ENCODE results near the gene ZNF593OS.
A peak's percentile ranks its signal among the peaks of the same experiment; 100 is the strongest.

ZNF593OS gene

GRCh38 chr1:26184086-26184485, 12.5 kb upstream of the ZNF593OS start:
- no peak for DNase-seq (ENCODE audit: low read depth)

- no peak for DNase-seq (ENCODE audit: low read depth)
Observed at GRCh38 chr1:26182383-26182696, 10.7 kb upstream of the ZNF593OS start.

DNA sequence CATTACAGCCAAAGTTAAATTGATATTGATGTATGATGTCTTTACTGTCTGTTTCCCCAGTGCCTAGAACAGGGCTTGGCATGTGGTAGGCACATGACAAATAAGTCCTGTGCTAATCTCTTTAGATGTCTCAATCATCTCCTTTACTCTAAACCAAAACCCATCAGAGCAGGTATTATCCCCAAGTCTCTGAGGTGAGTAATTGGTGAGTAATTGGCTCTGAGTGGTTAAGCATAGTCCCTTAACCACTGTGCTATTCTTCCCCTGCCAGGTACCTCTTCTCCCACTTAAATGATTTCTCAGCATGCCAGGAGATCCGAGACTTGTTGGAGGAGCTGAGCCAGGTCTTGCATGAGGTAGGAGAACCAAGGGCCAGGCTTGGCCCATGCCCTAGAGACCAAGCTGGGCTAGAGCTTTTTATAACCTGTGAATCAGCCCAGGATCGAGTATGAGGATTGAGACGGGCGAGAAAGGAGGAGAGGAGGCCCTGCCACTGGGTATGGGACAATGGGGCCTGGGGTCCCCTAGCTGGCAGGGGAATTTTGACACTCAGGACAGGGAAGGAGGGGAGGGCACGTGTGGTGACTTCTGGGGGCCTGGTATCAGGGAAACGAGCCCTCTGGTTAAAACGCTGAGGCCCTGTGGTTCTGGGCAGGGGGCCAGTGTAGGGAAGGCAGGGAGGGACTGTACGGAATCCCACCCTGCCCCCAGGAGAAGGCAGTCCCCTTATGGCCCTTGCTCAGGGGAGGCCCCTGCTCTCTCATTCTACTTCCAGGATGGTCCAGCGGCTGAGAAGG, 10.2 kb upstream of the ZNF593OS start:
- DNase-seq (ENCODE audit: low read depth), result no peak

DNA sequence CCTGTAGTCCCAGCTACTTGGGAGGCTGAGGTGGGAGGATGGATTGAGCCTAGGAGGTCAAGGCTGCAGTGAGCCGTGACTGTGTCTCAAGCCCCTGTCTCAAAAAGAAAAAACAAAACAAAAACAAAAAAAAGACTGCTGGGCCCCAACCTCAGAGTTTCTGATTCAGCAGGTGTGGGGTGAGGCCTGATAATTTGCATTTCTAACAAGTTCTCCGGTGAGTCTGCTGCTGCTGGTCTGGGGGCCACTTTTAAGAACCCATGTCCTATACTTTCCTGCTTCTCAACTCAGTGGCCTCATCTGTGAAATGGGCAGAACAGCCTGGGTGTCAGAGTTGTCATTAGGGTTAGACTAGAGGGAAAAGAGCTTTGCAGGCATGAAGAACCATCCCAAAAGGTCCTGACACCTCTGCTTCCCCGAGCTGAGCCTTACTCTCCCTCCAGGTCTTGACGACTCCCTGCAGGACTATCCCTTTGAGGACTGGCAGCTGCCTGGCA, 8.4 kb upstream of the ZNF593OS start:
- DNase-seq (ENCODE audit: low read depth), result no peak

- no peak for DNase-seq (ENCODE audit: low read depth)
Observed at GRCh38 chr1:26177182-26177684, 5.6 kb upstream of the ZNF593OS start, which contains the start of gene CNKSR1. Gene CNKSR1 (plus strand): TSS chr1:26177491. CDS start chr1:26177548, 57 bp downstream.

DNA sequence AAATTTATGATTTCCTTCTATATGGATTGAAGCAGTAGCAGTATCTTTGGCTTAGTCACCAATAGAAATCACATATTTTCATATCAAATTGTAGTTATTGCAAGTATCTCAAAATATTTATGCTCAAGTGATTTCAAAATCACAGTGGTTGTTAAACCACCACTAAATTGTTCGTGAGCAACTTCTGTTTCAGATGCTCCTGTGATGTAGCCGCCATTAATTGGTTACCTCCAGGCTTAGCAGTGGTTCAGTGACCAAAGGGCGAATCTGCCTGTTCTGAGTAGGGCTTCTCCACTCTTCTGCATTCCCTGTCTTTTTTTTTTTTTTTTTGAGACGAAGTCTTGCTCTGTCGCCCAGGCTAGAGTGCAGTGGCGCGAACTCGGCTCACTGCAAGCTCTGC, 3.7 kb upstream of the ZNF593OS start:
- DNase-seq (ENCODE audit: low read depth), result no peak

DNA sequence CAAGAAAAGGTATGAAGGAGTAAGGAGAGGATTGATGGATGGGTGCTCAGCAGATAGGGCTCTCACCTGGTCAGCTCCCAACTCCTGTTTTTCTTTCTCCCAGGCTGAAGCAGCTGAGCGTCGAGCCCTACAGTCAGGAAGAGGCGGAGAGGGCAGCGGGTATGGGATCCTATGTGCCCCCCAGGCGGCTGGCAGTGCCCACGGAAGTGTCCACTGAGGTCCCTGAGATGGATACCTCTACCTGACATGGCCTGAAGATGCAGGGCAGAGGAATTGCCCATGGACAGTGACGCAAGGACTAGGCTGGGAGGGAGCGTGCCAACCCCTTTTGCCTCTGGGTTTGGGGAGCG, 1.2 kb downstream of the ZNF593OS start:
- no peak for DNase-seq (ENCODE audit: low read depth)

DNA sequence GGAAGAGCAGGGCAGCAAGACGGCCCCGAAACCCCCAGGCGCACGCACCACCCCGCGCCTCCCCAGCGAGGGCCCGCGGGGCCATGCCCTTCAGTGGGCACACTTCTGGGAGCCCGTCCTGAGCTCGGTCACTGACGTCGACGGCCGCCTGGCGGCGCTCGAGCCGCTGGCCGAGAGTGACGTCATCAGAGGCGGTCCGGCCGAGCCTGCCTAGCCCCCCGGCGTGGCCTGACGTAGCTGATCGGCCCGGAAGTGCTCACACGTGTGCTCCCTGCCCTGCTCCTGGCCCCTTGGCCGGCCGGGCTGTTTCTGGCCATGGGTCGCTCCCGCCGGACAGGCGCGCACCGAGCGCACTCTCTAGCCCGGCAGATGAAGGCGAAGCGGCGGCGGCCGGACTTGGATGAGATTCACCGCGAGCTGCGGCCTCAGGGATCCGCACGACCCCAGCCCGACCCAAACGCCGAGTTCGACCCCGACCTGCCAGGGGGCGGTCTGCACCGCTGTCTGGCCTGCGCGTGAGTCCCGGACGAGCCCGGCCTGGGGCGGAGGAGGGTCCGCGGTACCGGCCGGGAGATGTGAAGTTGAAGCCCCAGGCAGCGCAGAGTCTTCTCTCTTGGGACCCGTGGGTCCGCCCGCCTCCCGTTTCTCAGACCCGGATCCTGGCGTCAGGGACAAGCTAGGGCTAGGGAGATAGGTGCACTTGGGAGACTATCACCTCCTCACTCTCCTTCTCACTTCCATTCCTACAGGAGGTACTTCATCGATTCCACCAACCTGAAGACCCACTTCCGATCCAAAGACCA, 1.8 kb downstream of the ZNF593OS start, which contains the start of gene ZNF593:
Gene ZNF593 (plus strand): TSS at position 240 of the 803 bp plus-strand sequence. CDS start 76 bp downstream, at position 316.
- DNase-seq (ENCODE audit: low read depth), result peak; percentile 79

DNA sequence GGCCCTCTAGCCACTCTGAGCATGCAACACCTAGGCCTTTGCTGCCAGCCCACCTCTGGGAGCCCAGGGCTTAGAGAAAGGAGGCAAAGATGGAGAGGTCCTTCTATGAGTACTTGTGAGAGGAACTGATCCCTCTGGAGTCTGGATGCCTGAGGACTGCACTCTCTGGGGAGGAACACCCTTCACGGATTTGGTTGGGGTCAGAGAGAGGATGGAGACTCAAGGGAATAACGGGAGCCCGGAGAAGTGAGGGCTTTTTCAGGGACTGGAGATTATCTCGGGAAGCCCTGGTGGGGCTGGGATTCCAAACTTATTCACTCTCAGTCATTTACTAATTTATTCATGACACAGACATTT, 2.5 kb downstream of the ZNF593OS start:
- no peak for DNase-seq (ENCODE audit: low read depth)

- DNase-seq (ENCODE audit: low read depth), result no peak
Observed at GRCh38 chr1:26168410-26169197, 3.0 kb downstream of the ZNF593OS start, which contains the start of gene C1orf232. Gene C1orf232 (minus strand): TSS chr1:26168963. CDS start chr1:26168499, 464 bp downstream.

DNA sequence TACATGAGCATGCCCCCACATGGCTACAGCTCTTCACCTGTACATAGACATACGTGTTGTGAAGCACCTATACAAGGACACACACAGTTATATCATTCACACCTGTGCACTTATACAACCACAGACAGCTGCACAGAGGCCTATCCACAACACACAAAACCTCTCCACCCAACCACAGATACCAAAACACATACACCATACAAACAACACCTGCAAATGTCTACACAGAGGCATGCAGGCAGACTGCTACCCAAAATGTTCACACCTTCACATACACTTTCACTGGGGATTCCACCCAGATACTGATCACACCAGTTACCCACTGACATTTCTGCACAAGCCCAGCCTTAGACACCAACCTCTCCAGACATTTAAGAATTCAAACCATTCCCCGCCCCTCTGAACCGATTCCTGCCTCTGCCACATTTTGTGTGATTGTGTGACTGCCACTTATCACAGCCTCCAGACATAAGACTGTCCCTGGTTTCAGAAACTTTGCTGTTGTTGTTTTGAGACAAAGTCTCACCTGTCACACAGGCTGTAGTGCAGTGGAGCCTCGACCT, 4.8 kb downstream of the ZNF593OS start:
- no peak for DNase-seq (ENCODE audit: low read depth)

DNA sequence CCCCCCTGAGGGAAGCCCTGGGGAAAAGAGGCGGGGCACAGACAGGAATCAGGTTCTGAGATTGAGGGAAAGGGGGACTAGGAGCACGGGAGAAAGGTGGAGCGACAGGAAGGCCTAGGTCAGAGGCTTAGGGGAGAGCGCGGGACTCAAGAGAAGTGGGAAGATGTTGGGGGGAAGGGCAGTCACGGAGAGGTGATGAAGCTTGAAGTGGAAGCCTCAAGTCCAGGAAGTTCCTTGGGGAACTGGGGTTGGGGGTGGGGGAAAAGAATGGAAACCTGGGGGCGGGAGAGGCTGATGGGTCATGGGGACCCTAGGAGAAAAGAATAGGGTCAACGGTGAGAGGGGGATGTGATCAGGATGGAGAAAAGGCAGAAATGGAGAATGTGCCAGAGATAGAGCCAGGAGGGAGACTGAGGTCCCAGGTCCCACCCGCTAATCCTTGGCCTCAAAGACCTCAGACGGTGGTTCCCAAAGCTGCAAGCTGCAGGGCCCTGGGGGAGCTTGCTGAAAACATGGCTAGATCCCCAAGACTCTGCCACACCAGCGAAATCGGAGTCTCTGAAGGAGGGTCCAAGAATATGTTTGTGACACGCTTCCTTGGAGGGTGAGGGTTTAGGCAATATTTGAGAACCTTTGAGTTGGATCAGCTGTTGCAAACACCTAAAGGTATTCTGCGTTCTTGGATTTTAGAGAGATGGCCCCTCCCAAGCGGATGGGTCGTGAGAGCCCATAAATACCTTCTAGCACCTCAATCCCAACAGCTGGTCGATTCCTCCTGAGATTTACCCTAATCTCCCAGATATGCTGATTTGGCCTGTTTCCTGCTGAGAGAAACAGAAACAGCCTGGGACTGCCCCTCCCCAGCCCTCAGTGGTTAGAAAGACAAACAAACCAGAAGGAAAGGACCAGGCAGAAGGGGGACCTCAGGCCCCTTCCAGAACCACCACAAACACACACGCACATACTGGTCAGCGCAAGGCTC, 6.5 kb downstream of the ZNF593OS start:
- DNase-seq (ENCODE audit: low read depth), result no peak

DNA sequence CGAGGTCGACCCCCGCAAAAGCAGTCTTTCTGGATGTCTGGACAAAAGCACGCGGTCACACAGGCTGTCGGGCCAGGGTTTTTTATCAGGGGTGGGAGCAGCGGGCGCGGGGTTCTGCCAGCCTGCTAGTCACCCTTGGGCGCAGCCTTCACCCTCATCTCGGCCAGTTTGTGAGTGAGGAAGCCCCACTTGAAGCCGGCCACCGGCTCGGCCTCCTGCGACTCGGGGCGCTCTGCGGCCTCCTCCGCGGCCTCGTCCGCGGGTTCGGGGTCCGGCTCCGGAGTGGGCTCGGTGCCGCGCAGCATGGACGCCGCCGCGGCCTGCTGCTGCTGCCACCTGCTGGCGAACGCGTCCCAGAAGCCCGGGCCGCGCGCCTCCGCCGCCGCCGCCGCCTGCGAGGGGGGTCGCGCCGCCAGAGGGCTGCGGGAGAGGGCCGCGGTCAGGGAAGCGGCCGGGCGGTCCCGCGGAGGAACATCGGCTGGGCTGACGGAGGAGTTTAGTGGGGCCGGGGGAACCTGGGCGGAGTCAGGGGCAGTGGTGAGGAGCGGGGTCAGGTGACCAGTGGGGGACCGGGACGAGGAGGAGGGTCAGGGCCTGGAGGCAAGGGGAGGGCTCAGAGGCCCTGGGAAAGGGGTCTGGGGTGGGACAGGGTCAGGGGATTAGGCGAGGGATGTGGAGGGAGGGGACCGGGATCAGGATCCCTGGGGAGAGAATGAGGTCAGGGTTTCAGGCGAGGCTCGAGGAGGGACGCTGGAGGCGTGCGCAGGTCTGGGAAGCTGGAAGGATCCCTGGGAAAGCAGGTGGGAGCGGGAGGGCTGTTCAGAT, 7.4 kb downstream of the ZNF593OS start:
- DNase-seq (ENCODE audit: low read depth), result no peak

- no peak for DNase-seq (ENCODE audit: low read depth)
Observed at GRCh38 chr1:26163684-26164035, 8.0 kb downstream of the ZNF593OS start.

DNA sequence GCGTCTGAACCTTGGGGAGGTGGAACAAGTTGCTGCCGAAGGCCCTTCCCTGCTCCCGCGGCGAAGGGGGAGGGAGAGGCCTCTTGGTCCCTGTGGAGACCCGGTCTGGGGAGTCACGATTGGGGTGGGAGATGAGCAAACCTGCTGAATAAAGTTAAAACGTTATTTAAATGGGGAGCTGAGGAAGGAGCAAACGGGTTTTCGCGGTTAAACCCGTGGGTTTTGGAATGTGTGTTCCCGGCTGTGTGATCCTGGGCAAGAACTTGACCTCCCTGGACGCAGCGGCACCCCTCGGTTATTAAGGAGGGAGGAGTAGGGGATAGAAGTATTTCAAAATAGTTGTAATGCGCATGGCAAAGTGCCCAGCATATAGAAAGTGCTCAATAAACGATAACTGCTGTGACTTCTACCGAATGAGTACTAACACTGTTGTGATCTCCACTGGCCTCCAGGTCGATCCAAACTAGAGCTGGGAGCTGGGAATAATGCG, 9.4 kb downstream of the ZNF593OS start:
- DNase-seq (ENCODE audit: low read depth), result no peak

DNA sequence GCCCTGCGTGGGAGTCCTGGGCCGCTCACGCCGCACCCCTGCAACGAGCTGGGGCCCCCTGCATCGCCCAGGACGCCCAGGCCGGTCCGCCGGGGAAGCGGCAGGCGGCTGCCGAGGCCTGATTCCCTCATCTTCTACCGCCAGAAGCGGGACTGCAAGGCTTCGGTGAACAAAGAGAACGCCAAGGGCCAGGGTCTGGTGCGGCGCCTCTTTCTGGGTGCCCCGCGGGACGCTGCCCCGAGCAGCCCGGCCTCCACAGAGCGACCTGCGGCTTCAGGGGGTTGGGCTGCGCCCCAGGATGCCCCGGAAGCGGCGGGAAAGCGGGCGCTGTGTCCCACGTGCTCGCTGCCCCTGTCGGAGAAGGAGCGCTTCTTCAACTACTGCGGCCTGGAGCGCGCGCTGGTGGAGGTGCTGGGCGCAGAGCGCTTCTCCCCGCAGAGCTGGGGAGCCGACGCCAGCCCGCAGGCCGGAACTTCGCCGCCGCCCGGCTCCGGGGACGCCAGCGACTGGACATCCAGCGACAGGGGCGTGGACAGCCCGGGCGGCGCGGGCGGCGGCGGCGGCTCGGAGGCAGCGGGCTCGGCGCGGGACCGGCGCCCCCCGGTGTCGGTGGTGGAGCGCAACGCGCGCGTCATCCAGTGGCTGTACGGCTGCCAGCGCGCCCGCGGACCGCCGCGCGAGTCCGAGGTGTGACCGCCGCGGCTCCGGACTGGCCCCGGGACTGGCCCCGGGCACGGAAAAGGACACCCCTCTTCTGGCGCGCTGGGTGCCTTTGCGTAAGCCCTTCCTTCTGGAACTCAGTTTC, 10.0 kb downstream of the ZNF593OS start:
- DNase-seq (ENCODE audit: low read depth), result no peak

DNA sequence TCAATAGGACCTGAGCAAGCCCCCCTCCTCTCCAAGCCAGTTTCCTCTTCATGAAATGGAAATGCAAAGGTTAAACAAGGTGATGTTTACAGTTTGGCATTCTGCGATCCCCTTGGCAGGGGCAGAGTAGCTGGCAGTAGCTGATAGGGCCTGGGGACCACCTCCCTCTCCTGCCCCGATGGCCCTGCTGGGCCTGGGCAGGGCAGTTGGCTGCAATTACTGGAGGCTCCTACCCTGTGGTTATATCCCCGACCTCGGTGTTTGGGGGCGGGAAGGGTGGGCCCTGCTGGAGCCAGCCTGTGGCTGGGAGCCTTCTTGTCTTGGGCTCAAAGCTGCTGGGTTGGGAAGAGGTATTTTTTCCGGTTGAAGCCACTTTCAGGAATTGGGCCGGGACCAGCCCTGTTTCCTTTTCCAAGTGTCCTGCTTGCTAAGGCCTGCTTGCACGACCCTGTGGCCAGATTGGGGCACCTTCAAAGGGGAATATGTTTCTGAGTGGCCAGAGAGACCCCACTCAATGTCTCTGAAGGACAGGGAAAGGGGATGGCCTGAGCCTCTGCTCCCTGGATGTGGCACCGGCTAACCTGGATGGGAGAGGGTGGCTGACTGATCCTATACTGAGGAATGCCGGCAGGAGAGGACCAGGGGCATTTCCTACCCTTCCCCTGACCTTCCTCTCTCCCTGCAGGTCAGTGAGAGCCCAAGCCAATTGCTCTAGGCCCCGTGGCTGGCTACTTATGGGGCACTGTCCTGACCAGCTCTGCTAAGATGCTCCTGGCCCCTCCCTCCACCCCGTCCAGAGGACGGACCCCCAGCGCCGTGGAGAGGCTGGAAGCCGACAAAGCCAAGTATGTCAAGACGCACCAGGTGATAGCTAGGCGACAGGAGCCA, 10.9 kb downstream of the ZNF593OS start:
- DNase-seq (ENCODE audit: low read depth), result no peak

GRCh38 chr1:26159743-26160039, 11.9 kb downstream of the ZNF593OS start:
- DNase-seq (ENCODE audit: low read depth), result no peak

Data from activated gamma-delta T cell treated with anti-CD3 and anti-CD28 coated beads, Interleukin-2, amount 50 U/mL, for 16 hours (primary cell).